OCI-LY3 (cell line): ENCODE data around the gene MACROD2.

Experiments used
- EZH2phosphoT487 ChIP-seq: fragments of 200-600 bp; shearing (Covaris generic); IDR thresholded peaks from 2 replicates; pipeline ENCODE4 v1.6.1; 2018; ENCODE audit warnings: antibody characterized with exemption, mixed run types, low read depth
- TF ChIP-seq, protein P1 (sequence below): fragments of 200-600, 300-600 bp; sonication (generic); IDR thresholded peaks from 2 replicates; pipeline ENCODE4 v1.5.1; 2014; ENCODE audit warnings: antibody characterized with exemption, low read length, low read depth

DNA sequence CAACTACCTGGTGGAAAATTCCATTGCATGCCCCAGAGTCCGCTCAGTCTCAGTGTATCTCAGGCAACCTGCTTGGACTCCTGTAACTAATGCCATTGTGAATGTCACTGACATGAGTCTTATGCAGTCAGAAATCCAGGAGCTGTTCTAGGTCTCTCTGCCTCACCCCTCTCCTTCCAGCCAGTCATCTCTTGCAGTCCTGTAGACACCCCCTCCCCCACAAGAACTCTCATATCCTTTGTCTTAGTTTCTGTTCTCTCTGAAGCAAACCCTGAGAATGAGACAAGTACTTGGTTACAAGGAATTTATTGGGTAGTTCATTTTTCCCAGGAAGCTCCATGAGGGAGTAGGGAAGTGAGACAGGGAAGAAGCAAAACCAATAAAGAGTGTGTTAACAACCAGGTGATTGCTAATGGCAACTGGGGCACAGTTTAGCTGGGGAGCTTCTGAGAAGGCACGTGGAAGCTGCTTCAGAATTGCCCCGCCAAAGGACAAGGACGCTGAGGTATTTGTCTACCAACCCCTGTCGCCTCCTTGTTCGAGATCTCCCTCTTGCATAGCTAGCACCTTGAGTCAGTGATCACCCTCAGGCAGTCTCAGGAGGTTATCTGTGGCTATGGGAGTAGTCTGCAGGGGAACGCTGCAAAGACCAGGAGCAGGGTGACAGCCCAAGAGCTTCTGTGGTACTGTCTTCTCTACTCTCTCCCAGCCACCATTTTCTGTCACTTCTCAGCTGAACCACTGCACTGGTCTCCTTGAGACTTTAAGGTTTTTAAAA lies 1253.5 kb downstream of the MACROD2 start:
- TF ChIP-seq, protein P1, sequence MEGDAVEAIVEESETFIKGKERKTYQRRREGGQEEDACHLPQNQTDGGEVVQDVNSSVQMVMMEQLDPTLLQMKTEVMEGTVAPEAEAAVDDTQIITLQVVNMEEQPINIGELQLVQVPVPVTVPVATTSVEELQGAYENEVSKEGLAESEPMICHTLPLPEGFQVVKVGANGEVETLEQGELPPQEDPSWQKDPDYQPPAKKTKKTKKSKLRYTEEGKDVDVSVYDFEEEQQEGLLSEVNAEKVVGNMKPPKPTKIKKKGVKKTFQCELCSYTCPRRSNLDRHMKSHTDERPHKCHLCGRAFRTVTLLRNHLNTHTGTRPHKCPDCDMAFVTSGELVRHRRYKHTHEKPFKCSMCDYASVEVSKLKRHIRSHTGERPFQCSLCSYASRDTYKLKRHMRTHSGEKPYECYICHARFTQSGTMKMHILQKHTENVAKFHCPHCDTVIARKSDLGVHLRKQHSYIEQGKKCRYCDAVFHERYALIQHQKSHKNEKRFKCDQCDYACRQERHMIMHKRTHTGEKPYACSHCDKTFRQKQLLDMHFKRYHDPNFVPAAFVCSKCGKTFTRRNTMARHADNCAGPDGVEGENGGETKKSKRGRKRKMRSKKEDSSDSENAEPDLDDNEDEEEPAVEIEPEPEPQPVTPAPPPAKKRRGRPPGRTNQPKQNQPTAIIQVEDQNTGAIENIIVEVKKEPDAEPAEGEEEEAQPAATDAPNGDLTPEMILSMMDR = no peak
- TF ChIP-seq EZH2phosphoT487 = no peak
